ENCODE measurements around the gene CD53.
"Not testable (repeated sequence)": the region's sequence is repeated elsewhere in the genome, so short reads cannot be mapped to it uniquely, and the experiment has no call there.

The CD53 gene, protein sequence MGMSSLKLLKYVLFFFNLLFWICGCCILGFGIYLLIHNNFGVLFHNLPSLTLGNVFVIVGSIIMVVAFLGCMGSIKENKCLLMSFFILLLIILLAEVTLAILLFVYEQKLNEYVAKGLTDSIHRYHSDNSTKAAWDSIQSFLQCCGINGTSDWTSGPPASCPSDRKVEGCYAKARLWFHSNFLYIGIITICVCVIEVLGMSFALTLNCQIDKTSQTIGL

DNA sequence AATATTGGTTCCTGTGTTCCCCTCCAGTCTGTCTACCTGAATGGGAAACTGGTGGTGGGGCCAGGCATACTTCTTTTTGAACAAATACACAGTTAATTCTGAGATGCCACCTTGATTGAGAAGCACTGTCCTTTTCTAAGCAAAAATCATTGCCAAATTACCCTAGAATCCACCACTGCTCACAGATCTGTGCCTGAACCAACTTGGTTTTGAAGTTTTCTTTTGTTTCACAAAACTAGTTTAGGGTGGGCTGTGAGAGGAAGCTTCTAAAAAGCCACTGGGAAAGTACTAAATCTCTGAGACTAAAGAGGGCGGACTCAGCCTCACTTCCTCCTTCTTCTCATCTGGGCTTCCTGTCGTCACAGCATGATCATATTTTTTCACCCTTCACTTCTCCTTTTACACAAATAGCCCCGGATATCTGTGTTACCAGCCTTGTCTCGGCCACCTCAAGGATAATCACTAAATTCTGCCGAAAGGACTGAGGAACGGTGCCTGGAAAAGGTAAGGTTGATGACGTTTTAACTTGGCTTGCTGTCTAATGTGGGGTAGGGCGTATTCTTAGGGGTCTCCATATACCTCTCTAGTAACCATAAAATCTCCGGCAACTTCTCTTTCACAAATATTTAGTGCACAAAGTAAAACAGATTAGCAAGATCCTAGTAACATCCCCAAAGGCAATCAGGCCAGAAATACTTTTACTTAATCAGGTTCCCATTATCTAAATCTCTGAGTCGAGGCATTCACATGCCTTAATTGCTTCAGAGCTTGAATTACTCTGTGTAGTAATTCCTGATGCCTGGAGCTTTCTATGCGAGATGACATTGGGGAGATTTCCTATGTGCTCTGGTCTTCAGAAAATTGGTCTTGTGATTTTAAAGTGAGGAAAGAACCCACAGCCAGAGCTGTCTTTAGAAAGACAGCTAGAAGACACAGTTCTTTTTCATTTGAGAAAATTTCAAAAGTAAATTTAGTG is at the start of gene CD53:
Gene CD53 (plus strand): TSS at position 404 of the 976 bp plus-strand sequence. CDS start 18,261 bp downstream, outside the sequence.
- peak; percentile 27; the same call in 1 of the 2 replicates for TF ChIP-seq MAX (IDR thresholded peaks at IDR 0.05; ENCODE audit: low read depth, low read length)
- no peak for TF ChIP-seq MYC (IDR thresholded peaks at IDR 0.05; ENCODE audit: low read depth, low read length)
- TF ChIP-seq POLR2A (IDR thresholded peaks at IDR 0.05; ENCODE audit: extremely low read depth, insufficient read length): peak; percentile 30
- DNase-seq (ENCODE audit: low read depth): peak; percentile 91
- peak within 1 kb of the TSS; percentile 92 for H3K4me3 ChIP-seq (ENCODE audit: low read depth, low read length)

DNA sequence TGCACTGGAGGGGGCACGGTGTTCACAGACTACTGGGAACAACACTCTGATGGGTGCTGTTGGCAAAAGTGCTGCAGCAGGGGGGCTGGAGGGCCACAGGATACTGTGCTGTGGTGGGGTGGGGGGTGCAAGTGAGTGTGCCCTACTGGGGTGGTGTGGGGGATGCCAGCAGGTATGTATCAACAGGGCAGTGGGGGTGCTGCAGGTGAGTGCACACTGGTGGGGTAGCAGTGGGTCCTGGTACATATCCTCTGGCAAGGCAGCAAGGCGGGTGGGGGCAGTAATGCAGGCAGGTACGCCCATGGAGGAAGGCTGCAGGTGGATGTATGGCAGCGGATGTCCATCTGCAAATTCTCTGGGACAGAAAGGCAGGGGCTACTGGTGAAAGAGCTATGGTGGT is 48.8 kb upstream of the CD53 start:
- H3K4me3 ChIP-seq (ENCODE audit: low read depth, low read length): no peak overlapping the region
- TF ChIP-seq MYC (IDR thresholded peaks at IDR 0.05; ENCODE audit: low read depth, low read length): no peak
- TF ChIP-seq, protein P1, sequence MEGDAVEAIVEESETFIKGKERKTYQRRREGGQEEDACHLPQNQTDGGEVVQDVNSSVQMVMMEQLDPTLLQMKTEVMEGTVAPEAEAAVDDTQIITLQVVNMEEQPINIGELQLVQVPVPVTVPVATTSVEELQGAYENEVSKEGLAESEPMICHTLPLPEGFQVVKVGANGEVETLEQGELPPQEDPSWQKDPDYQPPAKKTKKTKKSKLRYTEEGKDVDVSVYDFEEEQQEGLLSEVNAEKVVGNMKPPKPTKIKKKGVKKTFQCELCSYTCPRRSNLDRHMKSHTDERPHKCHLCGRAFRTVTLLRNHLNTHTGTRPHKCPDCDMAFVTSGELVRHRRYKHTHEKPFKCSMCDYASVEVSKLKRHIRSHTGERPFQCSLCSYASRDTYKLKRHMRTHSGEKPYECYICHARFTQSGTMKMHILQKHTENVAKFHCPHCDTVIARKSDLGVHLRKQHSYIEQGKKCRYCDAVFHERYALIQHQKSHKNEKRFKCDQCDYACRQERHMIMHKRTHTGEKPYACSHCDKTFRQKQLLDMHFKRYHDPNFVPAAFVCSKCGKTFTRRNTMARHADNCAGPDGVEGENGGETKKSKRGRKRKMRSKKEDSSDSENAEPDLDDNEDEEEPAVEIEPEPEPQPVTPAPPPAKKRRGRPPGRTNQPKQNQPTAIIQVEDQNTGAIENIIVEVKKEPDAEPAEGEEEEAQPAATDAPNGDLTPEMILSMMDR (IDR thresholded peaks at IDR 0.05; ENCODE audit: low read depth, low read length): no peak
- no peak for DNase-seq (ENCODE audit: low read depth)

GRCh38 chr1:110829955-110830553 is 42.9 kb upstream of the CD53 start:
- no peak overlapping the region for H3K4me3 ChIP-seq (ENCODE audit: low read depth, low read length)
- no peak for TF ChIP-seq MYC (IDR thresholded peaks at IDR 0.05; ENCODE audit: low read depth, low read length)
- TF ChIP-seq, protein P1 (IDR thresholded peaks at IDR 0.05; ENCODE audit: low read depth, low read length): peak; percentile 85
- peak; percentile 44 for DNase-seq (ENCODE audit: low read depth)

- DNase-seq (ENCODE audit: low read depth); H3K4me3 ChIP-seq (ENCODE audit: low read depth, low read length): not testable (repeated sequence)
Measured at GRCh38 chr1:110833779-110834178, 39.2 kb upstream of the CD53 start.

GRCh38 chr1:110846861-110847260 is 26.1 kb upstream of the CD53 start:
- TF ChIP-seq, protein P1 (IDR thresholded peaks at IDR 0.05; ENCODE audit: low read depth, low read length): no peak
- no peak for TF ChIP-seq MYC (IDR thresholded peaks at IDR 0.05; ENCODE audit: low read depth, low read length)
- DNase-seq (ENCODE audit: low read depth): no peak
- H3K4me3 ChIP-seq (ENCODE audit: low read depth, low read length): no peak overlapping the region

GRCh38 chr1:110850145-110850544 is 22.8 kb upstream of the CD53 start:
- no peak for DNase-seq (ENCODE audit: low read depth)
- no peak overlapping the region for H3K4me3 ChIP-seq (ENCODE audit: low read depth, low read length)
- no peak for TF ChIP-seq MYC (IDR thresholded peaks at IDR 0.05; ENCODE audit: low read depth, low read length)
- TF ChIP-seq, protein P1 (IDR thresholded peaks at IDR 0.05; ENCODE audit: low read depth, low read length): no peak
- no peak for TF ChIP-seq MAX (IDR thresholded peaks at IDR 0.05; ENCODE audit: low read depth, low read length)
- no peak for TF ChIP-seq POLR2A (IDR thresholded peaks at IDR 0.05; ENCODE audit: extremely low read depth, insufficient read length)

- TF ChIP-seq MYC (IDR thresholded peaks at IDR 0.05; ENCODE audit: low read depth, low read length) (no peak), MAX (IDR thresholded peaks at IDR 0.05; ENCODE audit: low read depth, low read length) (no peak), POLR2A (IDR thresholded peaks at IDR 0.05; ENCODE audit: extremely low read depth, insufficient read length) (no peak)
- TF ChIP-seq, protein P1 (IDR thresholded peaks at IDR 0.05; ENCODE audit: low read depth, low read length): no peak
- DNase-seq (ENCODE audit: low read depth): peak; percentile 56
- H3K4me3 ChIP-seq (ENCODE audit: low read depth, low read length): no peak overlapping the region
Measured at GRCh38 chr1:110850627-110851026, 22.3 kb upstream of the CD53 start.
